SK-N-SH (cell line): ENCODE measurements around the gene SP9. TPM values are rescaled to one million over a fixed set of nuclear protein-coding genes. Genes with fewer than 3 reads are reported as not detected.

Experiments
- CTCF ChIA-PET: fragments of 300-600, 350-600 bp; formaldehyde crosslinking; extraction: SDS; loops from one replicate; lab custom pipeline; 2021; lab: Yijun Ruan, JAX
- POLR2A ChIA-PET: fragments of 350-600 bp; sonication (Branson Sonifier 250); formaldehyde crosslinking; extraction: SDS; loops from one replicate; lab custom pipeline; 2020; ENCODE audit warnings: antibody characterized with exemption, inconsistent platforms; lab: Yijun Ruan, JAX
- DNase-seq: peaks from one replicate; pipeline ENCODE4 v3.0.0; 2012
- H2AFZ ChIP-seq: fragments of 200-600 bp; sonication (generic); 2 replicates; pipeline ENCODE4 v1.8.1; 2016; ENCODE audit warnings: antibody characterized with exemption, mild to moderate bottlenecking, low read depth
- H3F3A ChIP-seq: fragments of 200-600 bp; sonication (generic); replicated peaks from 2 replicates; pipeline ENCODE3; 2016; ENCODE audit warnings: antibody characterized with exemption, mild to moderate bottlenecking; ENCODE audit not compliant: insufficient read depth
- H3K27ac ChIP-seq, 2 experiments: fragments of 200-500 bp in 1 of 2; fragments of 200-600 bp in 1 of 2; sonication (Bioruptor generic) in 1 of 2; sonication (generic), shearing (Covaris generic) in 1 of 2; 2 replicates each; pipeline versions ENCODE4 v1.5.1 to v1.6.1; 2014 to 2016; ENCODE audit warnings: low read depth in 2 of 2, inconsistent platforms in 1 of 2, low read length in 1 of 2, mild to moderate bottlenecking in 1 of 2, mixed read lengths in 1 of 2
- H3K27me3 ChIP-seq: fragments of 200-600 bp; sonication (generic), shearing (Covaris generic); 2 replicates; pipeline ENCODE4 v1.6.1; 2016; ENCODE audit warnings: mixed run types; ENCODE audit not compliant: insufficient read depth
- H3K36me3 ChIP-seq, 2 experiments: fragments of 200-500 bp in 1 of 2; fragments of 200-600 bp in 1 of 2; sonication (Bioruptor generic) in 1 of 2; sonication (generic) in 1 of 2; replicated peaks in 1 of 2; 2 replicates each; pipeline versions ENCODE3 to v1.5.1; 2014 to 2016; ENCODE audit warnings: low read length in 1 of 2, mild to moderate bottlenecking in 1 of 2; ENCODE audit not compliant: insufficient read depth in 2 of 2, control insufficient read depth in 1 of 2
- H3K4me1 ChIP-seq, 2 experiments: fragments of 200-500 bp in 1 of 2; fragments of 200-600 bp in 1 of 2; sonication (Bioruptor generic) in 1 of 2; sonication (generic), shearing (Covaris generic) in 1 of 2; 2 replicates each; pipeline versions ENCODE4 v1.5.1 to v1.6.1; 2014 to 2016; ENCODE audit warnings: low read depth in 1 of 2, low read length in 1 of 2, mixed run types in 1 of 2; ENCODE audit not compliant: insufficient read depth in 2 of 2, control insufficient read depth in 1 of 2
- H3K4me2 ChIP-seq: fragments of 200-600 bp; sonication (generic), shearing (Covaris generic); 2 replicates; pipeline ENCODE4 v1.6.1; 2017; ENCODE audit warnings: mixed run types
- H3K4me3 ChIP-seq, 2 experiments: fragments of 200-500 bp in 1 of 2; fragments of 200-600 bp in 1 of 2; sonication (Bioruptor generic) in 1 of 2; sonication (generic), shearing (Covaris generic) in 1 of 2; 2 replicates each; pipeline versions ENCODE4 v1.5.1 to v1.8.1; 2014 to 2016; ENCODE audit warnings: low read depth in 2 of 2, inconsistent platforms in 1 of 2, low read length in 1 of 2, mild to moderate bottlenecking in 1 of 2, mixed read lengths in 1 of 2, moderate library complexity in 1 of 2
- H3K79me2 ChIP-seq: fragments of 200-600 bp; sonication (generic); 2 replicates; pipeline ENCODE4 v1.8.1; 2017; ENCODE audit warnings: mild to moderate bottlenecking; ENCODE audit not compliant: insufficient read depth
- H3K9ac ChIP-seq: fragments of 200-600 bp; sonication (generic); 2 replicates; pipeline ENCODE4 v1.6.1; 2017; ENCODE audit warnings: mixed run types
- H3K9me2 ChIP-seq: fragments of 200-600 bp; sonication (generic); 2 replicates; pipeline ENCODE4 v1.6.1; 2017; ENCODE audit warnings: mixed run types
- H3K9me3 ChIP-seq: fragments of 200-600 bp; sonication (generic); 2 replicates; pipeline ENCODE4 v1.6.1; 2017; ENCODE audit warnings: mixed run types, mild to moderate bottlenecking, moderate library complexity
- H4K20me1 ChIP-seq: fragments of 200-600 bp; sonication (generic); 2 replicates; pipeline ENCODE4 v1.6.1; 2017; ENCODE audit warnings: mild to moderate bottlenecking, mixed run types; ENCODE audit not compliant: insufficient read depth
- CHD2 ChIP-seq: fragments of 150-350 bp; IDR thresholded peaks from 2 replicates; pipeline ENCODE4 v1.6.1; 2018; ENCODE audit warnings: low read length; ENCODE audit not compliant: partially characterized antibody
- EP300 ChIP-seq, 2 experiments: IDR thresholded peaks; 2 replicates each; pipeline versions ENCODE4 v1.4.0 to v1.6.1; 2012; ENCODE audit warnings: borderline replicate concordance in 1 of 2, low read depth in 1 of 2, low read length in 1 of 2
- FOXJ3 ChIP-seq: sonication (generic); formaldehyde crosslinking; IDR thresholded peaks from 2 replicates; pipeline ENCODE4 v1.5.1; 2020; ENCODE audit warnings: mild to moderate bottlenecking, missing genetic modification reagents
- MEF2A ChIP-seq: IDR thresholded peaks from 2 replicates; pipeline ENCODE4 v1.4.0; 2012; ENCODE audit warnings: low read depth, borderline replicate concordance
- NFIC ChIP-seq: IDR thresholded peaks from 2 replicates; pipeline ENCODE4 v1.4.0; 2012; ENCODE audit warnings: borderline replicate concordance
- NRF1 ChIP-seq: IDR thresholded peaks from 2 replicates; pipeline ENCODE4 v1.6.1; 2012; ENCODE audit warnings: low read depth, mild to moderate bottlenecking, low read length
- RCOR1 ChIP-seq: fragments of 150-350 bp; IDR thresholded peaks from 2 replicates; pipeline ENCODE4 v1.6.1; 2017; ENCODE audit warnings: antibody characterized with exemption, low read length
- RFX5 ChIP-seq: IDR thresholded peaks from 2 replicates; pipeline ENCODE4 v1.6.1; 2012; ENCODE audit warnings: mild to moderate bottlenecking, improper control_type of control experiment, low read length
- SIN3A ChIP-seq: IDR thresholded peaks from 2 replicates; pipeline ENCODE4 v1.6.1; 2012; ENCODE audit warnings: low read depth, mild to moderate bottlenecking, low read length, moderate library complexity, borderline replicate concordance
- SMC3 ChIP-seq: IDR thresholded peaks from 2 replicates; pipeline ENCODE4 v1.6.1; 2012; ENCODE audit warnings: low read depth, low read length, improper control_type of control experiment
- TAF1 ChIP-seq: IDR thresholded peaks from 2 replicates; pipeline ENCODE4 v1.6.1; 2012; ENCODE audit warnings: low read depth, mild to moderate bottlenecking, low read length, moderate library complexity, borderline replicate concordance
- TCF12 ChIP-seq: IDR thresholded peaks from 2 replicates; pipeline ENCODE4 v1.4.0; 2012
- USF1 ChIP-seq: IDR thresholded peaks from 2 replicates; pipeline ENCODE4 v1.4.0; 2012; ENCODE audit warnings: low read depth, borderline replicate concordance
- YY1 ChIP-seq: IDR thresholded peaks from 2 replicates; pipeline ENCODE4 v1.4.0; 2012; ENCODE audit warnings: low read depth, mild to moderate bottlenecking
- WGBS: methylation state at CpG from one replicate; pipeline ENCODE4 v1.1.6; 2017; ENCODE audit warnings: low lambda C conversion rate; 5-methylcytosine and 5-hydroxymethylcytosine counted together
- polyA plus RNA-seq, 3 experiments: library from polyadenylated mRNA; depleted of rRNA; stranded (reverse); fragments of >200 nt; gene quantifications; 2 replicates each; pipeline ENCODE4 v1.2.3, GENCODE V29; 2012
- TF ChIP-seq, protein P1 (sequence below): fragments of 150-350 bp; IDR thresholded peaks from 2 replicates; pipeline ENCODE4 v1.6.1; 2017; ENCODE audit warnings: antibody characterized with exemption, low read length, low read depth, borderline replicate concordance

SP9 gene
- polyA plus RNA-seq, 1 of the 3 experiments (the other 2 are of a cell fraction), result not detected

DNA sequence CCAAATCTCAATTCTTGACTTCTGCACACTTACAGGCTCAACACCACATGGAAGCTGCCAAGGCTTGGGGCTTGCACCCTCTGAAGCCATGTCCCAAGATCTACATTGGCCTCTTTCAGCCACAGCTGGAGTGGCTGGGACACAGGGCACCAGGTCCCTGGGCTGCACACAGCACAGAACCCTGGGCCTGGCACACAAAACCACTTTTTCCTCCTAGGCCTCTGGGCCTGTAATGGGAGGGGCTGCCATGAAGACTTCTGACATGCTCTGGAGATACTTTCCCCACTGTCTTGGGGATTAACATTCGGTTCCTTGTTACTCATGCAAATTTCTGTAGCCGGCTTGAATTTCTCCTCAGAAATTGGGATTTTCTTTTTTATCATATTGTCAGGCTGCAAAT is 29.9 kb downstream of the SP9 start:
- Histone ChIP-seq H3K4me2 (no peak overlapping the region), H3K79me2 (no peaks in the 10 kb centered on the region), H3K9me2 (no peaks in the 10 kb centered on the region), H3K36me3 (peaks cover 26 to 51% of the 10 kb centered on the region in 2 experiments), H3F3A (no peaks in the 10 kb centered on the region), H4K20me1 (no peaks in the 10 kb centered on the region), H3K4me1 (no peaks in the 10 kb centered on the region), H3K9me3 (no peaks in the 10 kb centered on the region; the same call in 1 of the 2 replicates), H3K27me3 (no peaks in the 10 kb centered on the region), H3K27ac (no peak overlapping the region), H3K9ac (no peak overlapping the region), H2AFZ (no peak overlapping the region), H3K4me3 (no peak overlapping the region; a peak in 1 of 4 replicates)
- 90% methylated on average over 2 of the region's 2 CpGs for WGBS
- ChIA-PET CTCF (no interaction called here), POLR2A (no interaction called here)
- DNase-seq, result no peak
- no peak for TF ChIP-seq RCOR1
- TF ChIP-seq TAF1, result no peak
- no peak for TF ChIP-seq TCF12
- no peak for TF ChIP-seq RFX5
- TF ChIP-seq NRF1, result no peak
- no peak for TF ChIP-seq SIN3A
- TF ChIP-seq USF1, result no peak
- no peak for TF ChIP-seq YY1
- TF ChIP-seq NFIC, result no peak
- no peak for TF ChIP-seq MEF2A
- TF ChIP-seq SMC3, result no peak
- TF ChIP-seq, protein P1, sequence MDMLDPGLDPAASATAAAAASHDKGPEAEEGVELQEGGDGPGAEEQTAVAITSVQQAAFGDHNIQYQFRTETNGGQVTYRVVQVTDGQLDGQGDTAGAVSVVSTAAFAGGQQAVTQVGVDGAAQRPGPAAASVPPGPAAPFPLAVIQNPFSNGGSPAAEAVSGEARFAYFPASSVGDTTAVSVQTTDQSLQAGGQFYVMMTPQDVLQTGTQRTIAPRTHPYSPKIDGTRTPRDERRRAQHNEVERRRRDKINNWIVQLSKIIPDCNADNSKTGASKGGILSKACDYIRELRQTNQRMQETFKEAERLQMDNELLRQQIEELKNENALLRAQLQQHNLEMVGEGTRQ, result no peak
- TF ChIP-seq FOXJ3 (CRISPR knock-in tag), result no peak

GRCh38 chr2:174365571-174365970 is 30.8 kb downstream of the SP9 start:
- WGBS, result 88% methylated on average over 2 of the region's 2 CpGs
- no peak overlapping the region for H2AFZ ChIP-seq
- no peaks in the 10 kb centered on the region for H3K79me2 ChIP-seq
- H3F3A ChIP-seq, result no peaks in the 10 kb centered on the region
- no peaks in the 10 kb centered on the region; the same call in 1 of the 2 replicates for H3K9me3 ChIP-seq
- DNase-seq, result no peak
- H3K4me3 ChIP-seq, result no peak overlapping the region
- POLR2A ChIA-PET, result no interaction called here
- H3K9me2 ChIP-seq, result no peaks in the 10 kb centered on the region
- H3K9ac ChIP-seq, result no peak overlapping the region
- no peaks in the 10 kb centered on the region for H4K20me1 ChIP-seq
- no peak for TF ChIP-seq SIN3A
- no peak for TF ChIP-seq EP300 (IDR thresholded peaks at IDR 0.05; ENCODE audit: borderline replicate concordance in 1 of 2, low read depth in 1 of 2, low read length in 1 of 2)
- TF ChIP-seq CHD2, result no peak
- H3K36me3 ChIP-seq, result peaks cover 33 to 53% of the 10 kb centered on the region in 2 experiments
- H3K4me1 ChIP-seq, result no peaks in the 10 kb centered on the region
- CTCF ChIA-PET, result no interaction called here
- H3K4me2 ChIP-seq, result no peak overlapping the region
- H3K27ac ChIP-seq, result no peak overlapping the region
- no peaks in the 10 kb centered on the region for H3K27me3 ChIP-seq
